Upper lobe of left lung (tissue), 4 donors: Measurements from ENCODE around the gene SCLY.

Experiments
- CTCF ChIP-seq, 6 experiments: fragments of 450-650 bp in 4 of 6; fragments of 200-600 bp in 2 of 6; sonication (generic) in 2 of 6; IDR thresholded peaks; one replicate each; pipeline ENCODE4 v1.5.1; 2016 to 2019; ENCODE audit warnings: antibody characterized with exemption in 6 of 6
- EP300 ChIP-seq, 4 donors: sonication (generic); formaldehyde crosslinking; IDR thresholded peaks; one replicate each; pipeline ENCODE4 v1.5.1; 2017; ENCODE audit warnings: antibody characterized with exemption in 4 of 4, control low read depth in 2 of 4
- POLR2A ChIP-seq, 4 donors: fragments of 450-650 bp; IDR thresholded peaks; one replicate each; pipeline ENCODE4 v1.5.1; 2016 to 2017; ENCODE audit warnings: antibody characterized with exemption in 4 of 4, mild to moderate bottlenecking in 2 of 4
- POLR2AphosphoS5 ChIP-seq, 2 donors: sonication (generic); formaldehyde crosslinking; IDR thresholded peaks; one replicate each; pipeline ENCODE4 v1.5.1; 2017; ENCODE audit warnings: antibody characterized with exemption in 2 of 2

DNA sequence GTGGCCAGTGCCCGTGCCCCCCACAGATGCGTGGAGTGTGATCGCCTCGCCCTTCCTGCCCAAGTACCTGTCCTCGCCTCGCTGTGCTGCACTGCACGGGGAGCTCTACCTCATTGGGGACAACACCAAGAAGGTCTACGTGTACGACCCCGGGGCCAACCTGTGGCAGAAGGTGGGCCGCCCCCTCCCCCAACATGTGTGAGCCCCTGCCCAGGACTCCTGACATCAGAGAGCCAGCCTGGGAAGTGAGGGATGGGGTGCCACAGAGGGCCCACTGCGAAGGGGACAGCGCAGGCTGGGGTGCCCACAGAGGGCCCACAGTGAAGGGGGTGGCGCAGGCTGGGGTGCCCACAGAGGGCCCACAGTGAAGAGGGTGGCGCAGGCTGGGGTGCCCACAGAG is 88.2 kb downstream of the SCLY start:
- TF ChIP-seq CTCF (IDR thresholded peaks at IDR 0.05) (no peak), POLR2A (IDR thresholded peaks at IDR 0.05) (no peak), POLR2AphosphoS5 (IDR thresholded peaks at IDR 0.05) (no peak), EP300 (IDR thresholded peaks at IDR 0.05) (no peak)
